ENCODE data around the gene SREBF2.

- no peak for TF ChIP-seq CTCF (conservative IDR thresholded peaks at IDR 0.05; ENCODE audit: low read length)
- no peak for TF ChIP-seq EZH2phosphoT487 (IDR thresholded peaks at IDR 0.05; ENCODE audit: borderline replicate concordance, low read depth, low read length)
Measured at GRCh38 chr22:41904450-41905410, 71.8 kb downstream of the SREBF2 start.
